HG02970 (cell line): ENCODE measurements around the gene OAT.
"Not testable (repeated sequence)": the region's sequence is repeated elsewhere in the genome, so short reads cannot be mapped to it uniquely, and the experiment has no call there.

Experiments
- ATAC-seq: cut with Tn5 transposase; IDR thresholded peaks from one replicate; pipeline ENCODE4 v1.9.1; 2021; ENCODE audit warnings: mild to moderate bottlenecking, moderate library complexity, moderate number of reproducible peaks; ENCODE audit not compliant: unreplicated experiment, low FRiP score

OAT gene

DNA sequence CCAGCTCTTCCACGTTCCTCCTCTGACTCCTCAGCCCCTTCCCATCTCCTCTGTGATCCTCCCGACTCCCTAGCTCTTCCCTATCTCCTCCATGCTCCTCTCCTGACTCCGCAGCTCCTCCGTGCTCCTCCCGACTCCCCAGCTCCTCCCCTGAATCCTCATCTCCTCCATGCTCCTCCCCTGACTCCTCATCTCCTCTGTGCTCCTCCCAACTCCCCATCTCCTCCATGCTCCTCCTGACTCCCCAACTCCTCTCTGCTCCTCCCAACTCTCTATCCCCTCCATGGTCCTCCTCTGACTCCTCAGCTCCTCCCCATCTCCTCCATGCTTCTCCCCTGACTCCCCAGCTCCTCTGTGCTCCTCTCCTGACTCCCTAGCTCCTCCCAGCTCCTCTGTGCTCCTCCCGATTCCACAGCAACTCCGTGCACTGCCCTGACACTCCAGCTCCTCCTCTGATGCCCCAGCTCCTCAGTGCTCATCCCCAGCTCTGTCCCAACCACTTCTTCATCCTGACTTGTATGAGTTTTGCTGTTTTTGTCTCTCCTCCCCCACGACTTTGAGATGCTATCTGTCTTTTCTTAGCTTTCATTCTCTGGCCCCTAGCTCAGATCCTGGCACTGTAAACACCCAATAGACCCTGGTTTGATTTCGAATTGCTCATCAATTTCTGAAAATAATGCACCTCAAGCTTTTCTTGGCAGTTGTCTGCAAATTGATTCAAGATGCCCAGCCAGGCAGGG is 38.3 kb downstream of the OAT start:
- ATAC-seq = no peak

GRCh38 chr10:124379609-124380193 is 39.0 kb downstream of the OAT start:
- no peak for ATAC-seq

DNA sequence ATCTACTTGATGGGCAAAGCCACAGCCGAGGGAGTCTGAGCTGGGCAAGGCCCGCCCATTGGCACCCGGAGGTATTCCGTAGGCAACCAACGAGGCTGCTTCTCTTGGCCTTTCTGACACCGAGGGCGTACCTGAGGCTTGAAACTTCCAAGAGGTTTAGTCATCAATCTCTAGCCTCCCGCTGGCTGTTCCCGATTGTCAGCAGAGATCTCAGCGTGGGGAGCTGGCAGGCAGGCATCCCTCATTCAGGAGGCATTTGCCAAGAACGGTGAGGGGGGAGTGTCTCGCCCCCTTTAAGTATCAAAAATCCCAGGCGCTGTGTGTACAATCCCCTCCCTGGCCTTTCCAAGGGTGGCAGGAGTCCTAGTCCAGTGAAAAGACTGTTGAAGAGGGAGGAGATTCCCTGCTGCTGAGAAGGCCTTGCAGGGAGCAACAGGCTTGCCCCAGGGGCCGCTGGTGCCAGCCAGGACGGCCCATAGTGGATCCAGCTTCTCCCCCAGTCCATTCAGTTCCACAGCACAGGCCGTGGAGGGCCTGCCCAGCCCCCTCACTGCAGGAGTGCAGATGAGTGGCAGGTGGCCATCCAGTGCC is 39.7 kb downstream of the OAT start:
- no peak for ATAC-seq

- no peak for ATAC-seq
Measured at GRCh38 chr10:124378271-124378670, 40.5 kb downstream of the OAT start.

GRCh38 chr10:124377101-124377500 is 41.6 kb downstream of the OAT start:
- no peak for ATAC-seq

- no peak for ATAC-seq
Measured at GRCh38 chr10:124376411-124376810, 42.3 kb downstream of the OAT start.

- no peak for ATAC-seq
Measured at GRCh38 chr10:124375691-124376090, 43.0 kb downstream of the OAT start.

- ATAC-seq = no peak
Measured at GRCh38 chr10:124375353-124375614, 43.4 kb downstream of the OAT start.

DNA sequence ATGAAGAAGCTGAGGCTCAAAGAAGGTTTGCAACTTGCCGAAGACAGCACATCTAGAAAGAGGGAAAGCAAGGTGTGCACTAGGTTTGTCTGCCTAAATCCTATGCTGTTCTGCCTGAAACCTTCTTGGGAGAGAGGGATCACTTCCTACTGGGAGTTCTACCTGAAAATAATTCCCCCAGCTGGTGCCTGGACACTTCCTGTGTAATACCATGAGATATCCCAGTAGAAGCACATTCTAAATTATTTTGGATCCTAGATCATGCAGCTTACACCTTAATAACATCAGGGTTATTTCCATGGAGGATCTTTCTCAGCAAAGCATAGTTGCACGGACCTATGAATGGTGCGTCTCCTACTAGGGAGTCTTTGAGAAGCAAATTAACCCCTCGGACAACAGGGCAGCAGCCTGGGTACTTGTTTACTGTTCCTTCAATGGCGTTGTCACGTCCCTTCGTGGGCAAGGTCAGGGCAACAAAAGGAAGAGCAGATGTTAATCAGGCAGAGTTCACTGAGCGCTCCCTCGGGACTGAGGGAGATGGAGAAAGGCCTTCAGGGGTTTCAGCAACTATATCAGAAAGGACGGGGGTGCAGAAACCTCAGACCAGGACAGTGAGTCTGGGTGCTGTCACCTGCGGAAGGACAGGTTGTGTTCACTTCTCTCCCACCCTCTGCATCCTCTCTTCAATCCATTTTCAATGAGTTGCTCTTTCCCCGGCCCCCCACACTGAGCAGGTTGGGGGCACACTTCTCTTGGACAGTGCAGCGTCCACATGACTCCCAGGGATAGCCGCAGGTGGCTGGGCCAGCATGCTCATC is 44.0 kb downstream of the OAT start:
- no peak for ATAC-seq

DNA sequence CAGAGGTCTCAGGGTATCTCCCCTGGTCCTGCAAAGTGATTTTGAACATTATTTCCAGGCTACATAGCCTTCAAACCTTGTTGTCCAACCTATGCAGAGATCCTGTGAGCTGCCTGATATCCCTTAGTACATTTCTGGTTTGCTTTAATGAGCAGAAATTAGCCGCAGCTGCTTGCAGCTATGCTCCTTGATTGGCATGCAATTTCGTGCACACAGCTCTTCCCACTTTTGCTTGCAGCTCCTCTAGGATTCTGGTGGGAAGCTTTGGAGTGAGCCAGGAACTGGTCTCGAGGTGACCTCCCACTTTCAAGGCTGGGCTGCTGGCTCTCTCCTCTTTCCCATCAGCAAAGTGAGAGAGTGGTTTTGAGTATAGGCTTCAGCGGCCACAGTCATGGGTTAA is 45.8 kb downstream of the OAT start:
- no peak for ATAC-seq

- ATAC-seq = no peak
Measured at GRCh38 chr10:124370426-124370825, 48.3 kb downstream of the OAT start.

DNA sequence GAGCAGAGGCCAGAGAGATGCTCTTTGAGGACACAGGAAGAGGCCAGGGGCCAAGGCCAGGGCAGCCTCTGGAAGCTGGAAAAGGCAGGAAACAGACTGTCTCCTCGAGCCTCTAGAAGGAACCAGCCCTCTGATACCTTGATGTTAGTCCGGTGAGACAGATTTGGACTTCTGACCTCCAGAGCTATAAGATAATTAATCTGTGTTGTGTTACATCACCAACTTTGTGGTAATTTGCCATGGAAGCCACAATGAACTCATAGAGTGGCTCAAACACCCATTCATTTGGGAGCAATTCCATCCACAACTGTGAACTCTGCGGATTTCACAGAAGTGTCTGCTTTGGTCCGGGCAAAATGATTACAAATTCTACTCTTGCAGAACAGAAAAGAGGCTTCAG is 48.7 kb downstream of the OAT start:
- no peak for ATAC-seq

- ATAC-seq = not testable (repeated sequence)
Measured at GRCh38 chr10:124369533-124369932, 49.2 kb downstream of the OAT start.

- no peak for ATAC-seq
Measured at GRCh38 chr10:124369066-124369465, 49.7 kb downstream of the OAT start.

DNA sequence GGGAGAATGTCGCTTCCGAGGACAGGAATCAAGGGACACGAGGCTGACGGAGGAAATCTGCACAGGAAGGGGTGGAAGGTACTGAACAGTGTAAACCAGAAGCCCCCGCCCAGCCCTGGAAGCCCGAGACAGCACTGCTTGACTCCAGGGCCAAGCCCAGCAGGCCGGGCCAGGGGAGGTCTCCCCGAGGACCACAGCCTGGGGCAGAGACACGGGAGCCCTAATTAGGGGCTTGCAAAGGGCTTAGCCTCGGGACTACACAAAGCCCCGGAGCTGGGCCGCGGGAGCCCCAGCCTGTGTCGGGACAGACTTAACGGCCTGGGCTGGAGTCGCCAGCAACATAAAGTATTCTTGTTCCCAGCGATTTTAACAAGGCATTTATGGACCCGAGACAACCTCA is 50.8 kb downstream of the OAT start:
- no peak for ATAC-seq

- ATAC-seq = no peak
Measured at GRCh38 chr10:124367414-124367813, 51.3 kb downstream of the OAT start.

DNA sequence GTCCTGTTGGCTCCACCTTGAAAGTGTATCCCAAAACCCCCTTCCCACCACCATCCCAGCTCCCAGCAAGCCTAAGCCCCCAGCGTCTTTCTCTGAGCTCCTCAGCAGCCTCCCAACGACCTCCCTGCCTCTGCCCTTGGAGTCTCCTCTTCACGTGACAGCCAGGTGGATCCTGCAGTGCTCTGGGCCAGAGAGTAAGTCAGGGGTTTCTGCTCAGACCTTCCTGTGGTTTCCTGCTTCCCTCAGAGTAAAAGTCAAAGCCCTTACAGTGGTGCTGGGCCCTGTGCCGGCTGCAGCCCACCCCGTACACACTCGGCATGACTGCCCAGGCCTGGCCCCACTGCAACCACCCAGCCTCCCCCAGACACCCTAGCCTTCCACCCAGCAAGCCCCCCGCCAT is 51.9 kb downstream of the OAT start:
- no peak for ATAC-seq

DNA sequence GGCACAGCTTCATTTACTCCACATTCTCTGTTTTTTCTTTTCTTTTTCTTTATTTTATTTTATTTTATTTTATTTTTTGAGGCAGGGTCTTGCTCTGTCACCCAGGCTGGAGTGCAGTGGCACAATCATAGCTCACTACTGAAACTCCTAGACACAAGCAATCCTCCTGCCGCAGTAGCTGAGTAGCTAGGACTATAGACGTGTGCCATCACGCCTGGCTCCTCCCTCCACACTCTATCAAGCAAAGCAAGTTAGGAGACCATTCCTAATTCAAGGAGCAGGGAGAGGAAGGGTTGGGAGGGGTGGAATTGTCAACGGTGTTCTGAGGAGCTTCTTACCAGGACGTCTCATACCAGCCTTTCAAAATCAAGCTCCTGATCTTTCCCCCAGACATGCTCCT is 52.4 kb downstream of the OAT start:
- ATAC-seq = no peak

GRCh38 chr10:124364674-124365073 is 54.0 kb downstream of the OAT start:
- no peak for ATAC-seq

DNA sequence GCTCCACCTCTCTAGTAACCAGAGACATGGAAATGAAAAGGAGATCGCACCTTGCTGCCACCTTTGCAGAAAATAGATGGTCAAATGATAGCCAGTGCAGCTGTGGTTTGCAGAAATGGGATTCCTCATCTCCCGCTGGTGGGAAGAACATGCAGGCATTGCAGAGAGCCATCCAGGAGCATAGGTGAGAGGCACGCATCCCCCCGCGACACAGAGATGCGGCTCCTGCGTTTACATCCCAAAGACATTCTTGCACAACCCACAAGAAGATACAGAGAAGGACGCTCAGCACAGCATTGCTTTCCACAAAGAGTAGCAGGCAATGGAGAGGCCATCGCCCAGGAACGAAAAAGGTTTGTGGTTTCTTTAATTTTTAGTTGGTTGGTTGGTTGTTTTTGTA is 56.2 kb downstream of the OAT start:
- ATAC-seq = no peak

DNA sequence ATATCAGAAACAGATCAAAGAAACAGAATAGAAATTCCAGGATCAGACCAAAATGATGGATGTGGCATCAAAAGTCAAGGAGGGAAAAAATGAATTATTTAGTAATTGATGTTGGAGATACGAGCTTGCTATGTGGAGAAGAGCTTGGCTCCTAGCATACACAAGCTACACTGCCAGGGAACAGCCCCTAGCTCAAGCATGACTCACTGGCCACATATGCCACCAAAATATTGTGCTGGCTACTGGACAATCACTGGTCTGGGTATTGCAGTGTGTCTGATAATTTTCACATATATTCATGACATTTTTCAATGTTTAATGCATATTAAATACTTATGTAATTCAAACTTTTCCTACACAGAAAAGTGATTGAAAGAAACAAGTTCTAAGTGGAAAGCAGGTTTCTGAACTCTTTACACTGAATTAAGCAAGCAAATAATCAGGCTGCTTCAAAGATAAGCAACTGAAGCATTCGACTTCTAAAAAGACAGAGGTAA is 59.3 kb downstream of the OAT start:
- no peak for ATAC-seq
